Measurements from ENCODE around the gene PRSS12.

DNA sequence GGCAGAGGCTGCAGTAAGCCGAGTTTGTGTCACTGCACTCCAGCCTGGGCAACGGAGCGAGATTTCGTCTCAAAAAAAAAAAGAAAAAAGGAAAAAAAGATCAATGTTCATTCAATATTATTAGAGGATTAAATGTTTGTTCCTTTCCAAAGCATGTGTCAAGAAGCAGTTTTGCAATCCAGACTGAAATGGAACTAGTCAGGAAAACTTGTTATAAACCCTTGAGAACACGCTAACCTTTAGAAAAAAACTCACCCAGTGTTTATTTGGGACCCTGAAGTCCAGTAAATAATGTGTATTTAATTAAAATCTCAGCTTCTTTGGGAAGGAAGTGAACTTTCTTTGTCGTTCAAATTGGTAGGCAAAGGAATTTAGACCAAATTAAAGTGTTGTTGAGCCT, 16.4 kb upstream of the PRSS12 start:
- TF ChIP-seq, protein P1, sequence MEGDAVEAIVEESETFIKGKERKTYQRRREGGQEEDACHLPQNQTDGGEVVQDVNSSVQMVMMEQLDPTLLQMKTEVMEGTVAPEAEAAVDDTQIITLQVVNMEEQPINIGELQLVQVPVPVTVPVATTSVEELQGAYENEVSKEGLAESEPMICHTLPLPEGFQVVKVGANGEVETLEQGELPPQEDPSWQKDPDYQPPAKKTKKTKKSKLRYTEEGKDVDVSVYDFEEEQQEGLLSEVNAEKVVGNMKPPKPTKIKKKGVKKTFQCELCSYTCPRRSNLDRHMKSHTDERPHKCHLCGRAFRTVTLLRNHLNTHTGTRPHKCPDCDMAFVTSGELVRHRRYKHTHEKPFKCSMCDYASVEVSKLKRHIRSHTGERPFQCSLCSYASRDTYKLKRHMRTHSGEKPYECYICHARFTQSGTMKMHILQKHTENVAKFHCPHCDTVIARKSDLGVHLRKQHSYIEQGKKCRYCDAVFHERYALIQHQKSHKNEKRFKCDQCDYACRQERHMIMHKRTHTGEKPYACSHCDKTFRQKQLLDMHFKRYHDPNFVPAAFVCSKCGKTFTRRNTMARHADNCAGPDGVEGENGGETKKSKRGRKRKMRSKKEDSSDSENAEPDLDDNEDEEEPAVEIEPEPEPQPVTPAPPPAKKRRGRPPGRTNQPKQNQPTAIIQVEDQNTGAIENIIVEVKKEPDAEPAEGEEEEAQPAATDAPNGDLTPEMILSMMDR (IDR thresholded peaks at IDR 0.05) = no peak
- TF ChIP-seq CREB1 (CRISPR knock-in tag; IDR thresholded peaks at IDR 0.05) (no peak), NFYB (CRISPR knock-in tag; conservative IDR thresholded peaks at IDR 0.05; ENCODE audit: low read depth) (no peak), ESRRA (CRISPR knock-in tag; IDR thresholded peaks at IDR 0.05; ENCODE audit: borderline replicate concordance) (no peak), ZNF232 (CRISPR knock-in tag; IDR thresholded peaks at IDR 0.05) (no peak), SMAD3 (CRISPR knock-in tag; IDR thresholded peaks at IDR 0.05; ENCODE audit: borderline replicate concordance) (no peak), ZNF281 (CRISPR knock-in tag; IDR thresholded peaks at IDR 0.05) (no peak), STAT6 (CRISPR knock-in tag; conservative IDR thresholded peaks at IDR 0.05; ENCODE audit: low read depth) (no peak), NR3C1 (CRISPR knock-in tag; conservative IDR thresholded peaks at IDR 0.05; ENCODE audit: low read depth) (no peak)
- TF ChIP-seq, protein P2, sequence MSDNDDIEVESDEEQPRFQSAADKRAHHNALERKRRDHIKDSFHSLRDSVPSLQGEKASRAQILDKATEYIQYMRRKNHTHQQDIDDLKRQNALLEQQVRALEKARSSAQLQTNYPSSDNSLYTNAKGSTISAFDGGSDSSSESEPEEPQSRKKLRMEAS (CRISPR knock-in tag; IDR thresholded peaks at IDR 0.05) = no peak
- TF ChIP-seq, protein P3, sequence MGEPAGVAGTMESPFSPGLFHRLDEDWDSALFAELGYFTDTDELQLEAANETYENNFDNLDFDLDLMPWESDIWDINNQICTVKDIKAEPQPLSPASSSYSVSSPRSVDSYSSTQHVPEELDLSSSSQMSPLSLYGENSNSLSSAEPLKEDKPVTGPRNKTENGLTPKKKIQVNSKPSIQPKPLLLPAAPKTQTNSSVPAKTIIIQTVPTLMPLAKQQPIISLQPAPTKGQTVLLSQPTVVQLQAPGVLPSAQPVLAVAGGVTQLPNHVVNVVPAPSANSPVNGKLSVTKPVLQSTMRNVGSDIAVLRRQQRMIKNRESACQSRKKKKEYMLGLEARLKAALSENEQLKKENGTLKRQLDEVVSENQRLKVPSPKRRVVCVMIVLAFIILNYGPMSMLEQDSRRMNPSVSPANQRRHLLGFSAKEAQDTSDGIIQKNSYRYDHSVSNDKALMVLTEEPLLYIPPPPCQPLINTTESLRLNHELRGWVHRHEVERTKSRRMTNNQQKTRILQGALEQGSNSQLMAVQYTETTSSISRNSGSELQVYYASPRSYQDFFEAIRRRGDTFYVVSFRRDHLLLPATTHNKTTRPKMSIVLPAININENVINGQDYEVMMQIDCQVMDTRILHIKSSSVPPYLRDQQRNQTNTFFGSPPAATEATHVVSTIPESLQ (CRISPR knock-in tag; IDR thresholded peaks at IDR 0.05) = no peak

Data from WTC11 (cell line).